OCI-LY3 (cell line): ENCODE results near the gene GSTO2.

Experiments
- H2AFZ ChIP-seq: fragments of 200-600, 300-600 bp; shearing (Covaris generic); 2 replicates; pipeline ENCODE4 v1.6.0; 2014; ENCODE audit warnings: antibody characterized with exemption, low read depth, low read length
- H3K27ac ChIP-seq: fragments of 200-600, 300-600 bp; sonication (generic); 2 replicates; pipeline ENCODE4 v1.5.1; 2014; ENCODE audit warnings: mild to moderate bottlenecking, low read length, moderate library complexity, mixed read lengths
- H3K27me3 ChIP-seq: fragments of 200-600, 300-600 bp; sonication (generic); 2 replicates; pipeline ENCODE4 v1.6.1; 2014; ENCODE audit warnings: low read depth, low read length, mixed read lengths
- H3K36me3 ChIP-seq: fragments of 200-600, 300-600 bp; sonication (generic); replicated peaks from 2 replicates; pipeline ENCODE3; 2014; ENCODE audit warnings: low read depth, low read length, mixed read lengths
- H3K4me1 ChIP-seq: fragments of 300-600, 200-600 bp; sonication (generic); 2 replicates; pipeline ENCODE4 v1.6.1; 2014; ENCODE audit warnings: low read length, mixed read lengths
- H3K4me2 ChIP-seq: fragments of 200-600, 300-600 bp; sonication (generic); 2 replicates; pipeline ENCODE4 v1.6.1; 2014; ENCODE audit warnings: low read length, mixed read lengths
- H3K4me3 ChIP-seq: fragments of 300-600, 200-600 bp; sonication (generic); 2 replicates; pipeline ENCODE4 v1.5.1; 2014; ENCODE audit warnings: antibody characterized with exemption, mild to moderate bottlenecking, low read length, moderate library complexity
- H3K79me2 ChIP-seq: fragments of 300-600, 200-600 bp; shearing (Covaris generic); 2 replicates; pipeline ENCODE4 v1.6.1; 2014; ENCODE audit warnings: mild to moderate bottlenecking, low read length, mixed read lengths
- H3K9ac ChIP-seq: fragments of 300-600, 200-600 bp; shearing (Covaris generic); 2 replicates; pipeline ENCODE4 v1.6.0; 2014; ENCODE audit warnings: mild to moderate bottlenecking, low read length, moderate library complexity
- H3K9me3 ChIP-seq: fragments of 200-600, 300-600 bp; shearing (Covaris generic); 2 replicates; pipeline ENCODE4 v1.6.1; 2014; ENCODE audit warnings: low read length, mixed read lengths; ENCODE audit not compliant: insufficient read depth
- H4K20me1 ChIP-seq: fragments of 200-600, 300-600 bp; sonication (generic); 2 replicates; pipeline ENCODE4 v1.6.1; 2016; ENCODE audit warnings: low read length, mixed read lengths; ENCODE audit not compliant: insufficient read depth
- EZH2phosphoT487 ChIP-seq: fragments of 200-600 bp; shearing (Covaris generic); IDR thresholded peaks from 2 replicates; pipeline ENCODE4 v1.6.1; 2018; ENCODE audit warnings: antibody characterized with exemption, mixed run types, low read depth
- TF ChIP-seq, protein P1 (sequence below): fragments of 200-600, 300-600 bp; sonication (generic); IDR thresholded peaks from 2 replicates; pipeline ENCODE4 v1.5.1; 2014; ENCODE audit warnings: antibody characterized with exemption, low read length, low read depth

GSTO2 gene

DNA sequence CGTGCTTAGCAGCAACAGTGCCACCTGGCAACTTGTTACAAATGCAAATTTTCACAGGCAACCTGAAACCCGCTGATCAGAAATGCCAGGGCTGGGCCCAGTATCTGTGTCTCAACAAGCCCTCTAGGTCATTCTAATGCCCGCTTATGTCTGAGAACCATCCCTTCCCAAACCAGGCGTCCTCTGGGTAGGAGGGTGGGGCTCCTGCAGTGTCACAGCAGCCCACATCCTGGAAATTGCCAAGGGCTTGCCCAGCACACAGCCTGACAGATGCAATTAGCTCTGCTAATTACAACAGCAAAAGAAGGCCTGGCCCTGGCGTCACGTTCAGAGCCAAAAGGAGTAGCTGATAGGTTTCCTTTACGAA is 53.4 kb downstream of the GSTO2 start:
- no peaks in the 10 kb centered on the region for H3K27me3 ChIP-seq
- no peaks in the 10 kb centered on the region for H3K36me3 ChIP-seq
- H4K20me1 ChIP-seq = peaks cover 82% of the 10 kb centered on the region
- H3K4me3 ChIP-seq = no peak overlapping the region
- no peak overlapping the region for H2AFZ ChIP-seq
- peaks cover 12% of the 10 kb centered on the region for H3K4me1 ChIP-seq
- no peak overlapping the region for H3K4me2 ChIP-seq
- no peak overlapping the region for H3K27ac ChIP-seq
- TF ChIP-seq, protein P1, sequence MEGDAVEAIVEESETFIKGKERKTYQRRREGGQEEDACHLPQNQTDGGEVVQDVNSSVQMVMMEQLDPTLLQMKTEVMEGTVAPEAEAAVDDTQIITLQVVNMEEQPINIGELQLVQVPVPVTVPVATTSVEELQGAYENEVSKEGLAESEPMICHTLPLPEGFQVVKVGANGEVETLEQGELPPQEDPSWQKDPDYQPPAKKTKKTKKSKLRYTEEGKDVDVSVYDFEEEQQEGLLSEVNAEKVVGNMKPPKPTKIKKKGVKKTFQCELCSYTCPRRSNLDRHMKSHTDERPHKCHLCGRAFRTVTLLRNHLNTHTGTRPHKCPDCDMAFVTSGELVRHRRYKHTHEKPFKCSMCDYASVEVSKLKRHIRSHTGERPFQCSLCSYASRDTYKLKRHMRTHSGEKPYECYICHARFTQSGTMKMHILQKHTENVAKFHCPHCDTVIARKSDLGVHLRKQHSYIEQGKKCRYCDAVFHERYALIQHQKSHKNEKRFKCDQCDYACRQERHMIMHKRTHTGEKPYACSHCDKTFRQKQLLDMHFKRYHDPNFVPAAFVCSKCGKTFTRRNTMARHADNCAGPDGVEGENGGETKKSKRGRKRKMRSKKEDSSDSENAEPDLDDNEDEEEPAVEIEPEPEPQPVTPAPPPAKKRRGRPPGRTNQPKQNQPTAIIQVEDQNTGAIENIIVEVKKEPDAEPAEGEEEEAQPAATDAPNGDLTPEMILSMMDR = no peak
- no peak for TF ChIP-seq EZH2phosphoT487
- no peak overlapping the region for H3K9ac ChIP-seq
- no peaks in the 10 kb centered on the region for H3K9me3 ChIP-seq
- peaks cover 53% of the 10 kb centered on the region for H3K79me2 ChIP-seq

DNA sequence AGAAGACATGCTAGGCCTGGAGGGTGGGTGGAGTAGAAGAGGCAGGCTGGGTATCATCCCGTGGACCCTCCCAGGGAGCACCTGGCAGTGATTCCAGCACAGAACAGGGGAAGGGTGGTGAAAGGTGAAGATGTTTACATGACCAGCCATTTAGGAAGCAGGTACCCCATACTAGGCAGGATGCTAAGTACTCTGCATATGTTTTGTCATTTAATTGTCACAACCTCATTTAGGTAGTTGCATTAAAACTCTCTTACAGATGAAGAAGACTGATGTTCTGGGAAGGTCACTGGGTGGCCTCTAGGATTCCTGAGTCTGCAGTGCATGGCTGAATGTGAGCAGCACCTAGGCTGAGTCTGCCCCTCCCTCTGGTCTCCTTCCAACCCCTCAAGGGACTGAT is 54.1 kb downstream of the GSTO2 start:
- peaks cover 12% of the 10 kb centered on the region for H3K4me1 ChIP-seq
- TF ChIP-seq, protein P1 = no peak
- no peak for TF ChIP-seq EZH2phosphoT487
- H3K36me3 ChIP-seq = no peaks in the 10 kb centered on the region
- no peak overlapping the region for H2AFZ ChIP-seq
- no peaks in the 10 kb centered on the region for H3K27me3 ChIP-seq
- peaks cover 82% of the 10 kb centered on the region for H4K20me1 ChIP-seq
- no peak overlapping the region for H3K4me3 ChIP-seq
- no peak overlapping the region for H3K4me2 ChIP-seq
- no peak overlapping the region for H3K9ac ChIP-seq
- no peaks in the 10 kb centered on the region for H3K9me3 ChIP-seq
- no peak overlapping the region for H3K27ac ChIP-seq
- H3K79me2 ChIP-seq = peaks cover 56% of the 10 kb centered on the region

DNA sequence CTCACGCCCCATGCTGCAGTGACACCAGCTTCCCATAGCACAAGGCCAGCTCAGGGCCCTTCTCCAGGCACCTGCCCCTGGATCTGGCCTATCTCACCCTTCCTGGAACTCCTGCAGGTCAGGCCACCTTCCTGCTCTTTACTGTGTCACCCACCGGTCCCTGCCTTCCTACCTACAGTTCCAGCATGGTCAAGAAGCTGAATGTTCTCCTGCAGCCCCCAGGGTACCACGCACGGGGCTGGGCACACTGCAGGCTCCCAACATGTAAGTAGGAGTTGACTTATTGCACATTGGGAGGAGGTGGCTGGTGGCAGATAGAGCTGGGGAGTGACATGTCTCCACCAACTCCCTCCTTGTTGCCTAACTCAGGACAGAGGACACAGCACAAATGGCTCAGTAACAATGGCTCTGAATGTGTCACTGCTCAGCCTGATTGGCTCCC is 54.8 kb downstream of the GSTO2 start:
- no peaks in the 10 kb centered on the region for H3K27me3 ChIP-seq
- no peaks in the 10 kb centered on the region for H3K9me3 ChIP-seq
- H3K4me1 ChIP-seq = peaks cover 12% of the 10 kb centered on the region
- H3K79me2 ChIP-seq = peaks cover 60% of the 10 kb centered on the region
- no peak overlapping the region for H2AFZ ChIP-seq
- no peak overlapping the region for H3K9ac ChIP-seq
- TF ChIP-seq, protein P1 = no peak
- TF ChIP-seq EZH2phosphoT487 = no peak
- H3K27ac ChIP-seq = no peak overlapping the region
- H3K36me3 ChIP-seq = no peaks in the 10 kb centered on the region
- no peak overlapping the region for H3K4me3 ChIP-seq
- peaks cover 82% of the 10 kb centered on the region for H4K20me1 ChIP-seq
- no peak overlapping the region for H3K4me2 ChIP-seq

DNA sequence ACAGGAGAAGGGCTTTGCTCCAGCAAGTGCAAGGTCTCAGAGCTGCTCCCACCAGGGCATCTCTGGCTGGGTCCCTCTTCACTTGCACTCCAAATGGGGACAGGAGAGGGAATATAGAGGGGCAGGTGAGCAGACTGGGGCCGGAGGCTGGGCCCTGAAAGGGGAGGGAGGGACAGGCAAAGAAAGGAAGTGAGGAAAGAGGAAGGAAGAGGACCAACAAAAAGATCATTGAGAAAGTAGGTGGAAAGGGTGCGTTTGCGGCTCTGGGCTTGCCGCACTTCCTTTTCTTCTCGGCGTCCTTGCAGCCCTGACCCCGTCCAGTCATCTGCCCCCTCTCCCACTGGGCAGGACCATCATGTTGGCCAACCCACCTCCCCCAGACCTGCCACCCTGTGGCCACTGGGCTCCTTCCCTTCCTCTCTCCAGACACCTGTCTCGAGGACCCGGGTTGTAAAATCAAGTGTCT is 55.3 kb downstream of the GSTO2 start:
- no peak overlapping the region for H3K4me3 ChIP-seq
- no peak overlapping the region for H2AFZ ChIP-seq
- H3K27ac ChIP-seq = no peak overlapping the region
- TF ChIP-seq EZH2phosphoT487 = no peak
- TF ChIP-seq, protein P1 = no peak
- H3K36me3 ChIP-seq = no peaks in the 10 kb centered on the region
- no peaks in the 10 kb centered on the region for H3K27me3 ChIP-seq
- H3K9me3 ChIP-seq = no peaks in the 10 kb centered on the region
- peaks cover 12% of the 10 kb centered on the region for H3K4me1 ChIP-seq
- H4K20me1 ChIP-seq = peaks cover 82% of the 10 kb centered on the region
- peaks cover 60% of the 10 kb centered on the region for H3K79me2 ChIP-seq
- H3K9ac ChIP-seq = no peak overlapping the region
- no peak overlapping the region for H3K4me2 ChIP-seq
